HG03135 (cell line): Measurements from ENCODE around the gene BRPF1.
A peak's percentile ranks its signal among the peaks of the same experiment; 100 is the strongest.
"Not testable (repeated sequence)": the region's sequence is repeated elsewhere in the genome, so short reads cannot be mapped to it uniquely, and the experiment has no call there.

Experiments
- ATAC-seq: cut with Tn5 transposase; IDR thresholded peaks from one replicate; pipeline ENCODE4 v1.9.1; 2021; ENCODE audit warnings: mild to moderate bottlenecking, moderate library complexity; ENCODE audit not compliant: unreplicated experiment

The BRPF1 gene

GRCh38 chr3:9768141-9768775 lies 36.7 kb downstream of the BRPF1 start:
- ATAC-seq = no peak

GRCh38 chr3:9769012-9769411 lies 37.5 kb downstream of the BRPF1 start:
- ATAC-seq = no peak

- ATAC-seq = peak; percentile 65
Measured at GRCh38 chr3:9769426-9770275, 38.1 kb downstream of the BRPF1 start, which contains the start of gene CAMK1. Gene CAMK1, minus strand, starts transcription at chr3:9769947. Its CDS starts 2,198 bp downstream, at chr3:9767749.

GRCh38 chr3:9770276-9770812 lies 38.8 kb downstream of the BRPF1 start:
- ATAC-seq = no peak

GRCh38 chr3:9771007-9771406 lies 39.5 kb downstream of the BRPF1 start:
- not testable (repeated sequence) for ATAC-seq

GRCh38 chr3:9776896-9777693 lies 45.6 kb downstream of the BRPF1 start:
- no peak for ATAC-seq

GRCh38 chr3:9777694-9778021 lies 46.1 kb downstream of the BRPF1 start:
- ATAC-seq = no peak

GRCh38 chr3:9778143-9779074 lies 46.9 kb downstream of the BRPF1 start:
- no peak for ATAC-seq

- ATAC-seq = no peak
Measured at GRCh38 chr3:9779075-9779593, 47.6 kb downstream of the BRPF1 start.

- ATAC-seq = peak; percentile 62
Measured at GRCh38 chr3:9779721-9780457, 48.4 kb downstream of the BRPF1 start.

- ATAC-seq = no peak
Measured at GRCh38 chr3:9780458-9780812, 48.9 kb downstream of the BRPF1 start.

GRCh38 chr3:9780910-9781309 lies 49.4 kb downstream of the BRPF1 start:
- no peak for ATAC-seq

GRCh38 chr3:9781551-9781950 lies 50.0 kb downstream of the BRPF1 start:
- no peak for ATAC-seq

GRCh38 chr3:9781978-9782603 lies 50.6 kb downstream of the BRPF1 start:
- no peak for ATAC-seq

- no peak for ATAC-seq
Measured at GRCh38 chr3:9782770-9783169, 51.2 kb downstream of the BRPF1 start.

- no peak for ATAC-seq
Measured at GRCh38 chr3:9783954-9784353, 52.4 kb downstream of the BRPF1 start.

- ATAC-seq = no peak
Measured at GRCh38 chr3:9784965-9785364, 53.4 kb downstream of the BRPF1 start.

- no peak for ATAC-seq
Measured at GRCh38 chr3:9785602-9786001, 54.1 kb downstream of the BRPF1 start.

- ATAC-seq = no peak
Measured at GRCh38 chr3:9786209-9786739, 54.7 kb downstream of the BRPF1 start.
